HG03280 (cell line): ENCODE results near the gene TRMT1.

ENCODE experiments used
- ATAC-seq: cut with Tn5 transposase; IDR thresholded peaks from one replicate; pipeline ENCODE4 v1.9.1; 2021; ENCODE audit warnings: mild to moderate bottlenecking, moderate library complexity; ENCODE audit not compliant: unreplicated experiment

TRMT1 gene

GRCh38 chr19:13092606-13093235, 23.8 kb downstream of the TRMT1 start:
- ATAC-seq, result no peak

GRCh38 chr19:13092158-13092543, 24.4 kb downstream of the TRMT1 start:
- ATAC-seq, result no peak

GRCh38 chr19:13091400-13092157, 25.0 kb downstream of the TRMT1 start:
- ATAC-seq, result no peak

GRCh38 chr19:13090511-13091231, 25.9 kb downstream of the TRMT1 start:
- ATAC-seq, result no peak

GRCh38 chr19:13089857-13090507, 26.6 kb downstream of the TRMT1 start:
- ATAC-seq, result no peak

- ATAC-seq, result no peak
Observed at GRCh38 chr19:13089139-13089856, 27.2 kb downstream of the TRMT1 start.

- ATAC-seq, result no peak
Observed at GRCh38 chr19:13087795-13088537, 28.6 kb downstream of the TRMT1 start.

GRCh38 chr19:13087295-13087694, 29.2 kb downstream of the TRMT1 start:
- no peak for ATAC-seq

GRCh38 chr19:13086341-13086740, 30.2 kb downstream of the TRMT1 start:
- ATAC-seq, result no peak

- no peak for ATAC-seq
Observed at GRCh38 chr19:13085666-13086065, 30.9 kb downstream of the TRMT1 start.

- no peak for ATAC-seq
Observed at GRCh38 chr19:13083627-13084026, 32.9 kb downstream of the TRMT1 start.

GRCh38 chr19:13083008-13083404, 33.5 kb downstream of the TRMT1 start:
- no peak for ATAC-seq

GRCh38 chr19:13082192-13083007, 34.1 kb downstream of the TRMT1 start:
- ATAC-seq, result no peak

GRCh38 chr19:13079542-13079986, 37.0 kb downstream of the TRMT1 start:
- ATAC-seq, result no peak

- ATAC-seq, result no peak
Observed at GRCh38 chr19:13078897-13079541, 37.5 kb downstream of the TRMT1 start.

GRCh38 chr19:13078381-13078780, 38.2 kb downstream of the TRMT1 start:
- ATAC-seq, result no peak

GRCh38 chr19:13077240-13077639, 39.3 kb downstream of the TRMT1 start:
- ATAC-seq, result no peak

GRCh38 chr19:13076787-13077186, 39.8 kb downstream of the TRMT1 start:
- ATAC-seq, result no peak

GRCh38 chr19:13076320-13076719, 40.2 kb downstream of the TRMT1 start:
- ATAC-seq, result no peak
